HCT116 (cell line): ENCODE data around the gene SIL1. TPM values are rescaled to one million over a fixed set of nuclear protein-coding genes. Genes with fewer than 3 reads are reported as not detected.

Source experiments
- ATAC-seq: fragments of 200-7000 bp; cut with Tn5 transposase; 2 replicates; pipeline ENCODE4 v1.9.1; 2020; ENCODE audit warnings: mild to moderate bottlenecking, moderate library complexity
- BruUV-seq: library from RNA; stranded (reverse); fragments of 400-500 nt; replicated peaks from 2 replicates; lab custom pipeline; 2021; lab: Mats Ljungman, UMichigan
- CTCF ChIA-PET: fragments of 300-600 bp; sonication (Branson Sonifier 250); formaldehyde crosslinking; loops from one replicate; lab custom pipeline; 2021; ENCODE audit warnings: antibody characterized with exemption; lab: Charles Lee
- POLR2A ChIA-PET: fragments of 300-600, 350-600 bp; sonication (Branson Sonifier 250); formaldehyde crosslinking; loops from one replicate; lab custom pipeline; 2021; ENCODE audit warnings: antibody characterized with exemption; lab: Charles Lee
- RAD21 ChIA-PET, 2 experiments: fragments of 300-600 bp; sonication (Branson Sonifier 250); formaldehyde crosslinking; loops; one replicate each; lab custom pipeline; 2023; ENCODE audit warnings: low total read pairs in 2 of 2; ENCODE audit not compliant: uncharacterized antibody in 2 of 2, unreplicated experiment in 2 of 2, low non-redundant PET in 1 of 2; lab: Charles Lee
- DNase-seq: peaks from one replicate; pipeline ENCODE4 v3.0.0-alpha.2; 2010; ENCODE audit warnings: low read depth, low spot score
- H2AFZ ChIP-seq: fragments of 200-600 bp; shearing (Covaris generic), sonication (generic); 2 replicates; pipeline ENCODE4 v1.6.1; 2017; ENCODE audit warnings: low read depth, mixed run types, mixed read lengths, antibody characterized with exemption, low read length; ENCODE audit not compliant: poor library complexity, severe bottlenecking
- H3K27ac ChIP-seq: 2 replicates; pipeline ENCODE4 v1.5.1; 2012; ENCODE audit warnings: low read depth, low read length
- H3K27me3 ChIP-seq: fragments of 200-600 bp; sonication (generic); 2 replicates; pipeline ENCODE4 v1.6.1; 2016; ENCODE audit warnings: mixed run types, low read length, mixed read lengths; ENCODE audit not compliant: insufficient read depth
- H3K36me3 ChIP-seq, 2 experiments: fragments of 200-500 bp in 1 of 2; fragments of 200-600 bp in 1 of 2; sonication (Bioruptor generic) in 1 of 2; sonication (generic) in 1 of 2; 2 replicates each; pipeline versions ENCODE4 v1.5.1 to v1.6.1; 2014 to 2016; ENCODE audit warnings: low read length in 2 of 2, inconsistent platforms in 1 of 2, mixed read lengths in 1 of 2, mixed run types in 1 of 2; ENCODE audit not compliant: insufficient read depth in 2 of 2, control insufficient read depth in 1 of 2
- H3K4me1 ChIP-seq, 2 experiments: fragments of 200-600 bp in 1 of 2; sonication (generic) in 1 of 2; 2 replicates each; pipeline versions ENCODE4 v1.5.1 to v1.6.1; 2012 to 2017; ENCODE audit warnings: low read length in 2 of 2, inconsistent platforms in 1 of 2, mild to moderate bottlenecking in 1 of 2, mixed read lengths in 1 of 2, mixed run types in 1 of 2, moderate library complexity in 1 of 2; ENCODE audit not compliant: insufficient read depth in 2 of 2, control insufficient read depth in 1 of 2
- H3K4me2 ChIP-seq: fragments of 200-600 bp; sonication (generic); 2 replicates; pipeline ENCODE4 v1.6.1; 2017; ENCODE audit warnings: mixed run types, low read length, mixed read lengths
- H3K4me3 ChIP-seq, 2 experiments: fragments of 200-600 bp in 1 of 2; sonication (generic) in 1 of 2; replicated peaks in 1 of 2; 2 replicates each; pipeline ENCODE4 v1.5.1; 2011 to 2016; ENCODE audit warnings: low read length in 2 of 2, control low read depth in 1 of 2, low read depth in 1 of 2, mild to moderate bottlenecking in 1 of 2, mixed read lengths in 1 of 2, mixed run types in 1 of 2
- H3K79me2 ChIP-seq: fragments of 200-600 bp; sonication (generic); 2 replicates; pipeline ENCODE4 v1.6.1; 2017; ENCODE audit warnings: mild to moderate bottlenecking, mixed run types, low read length, moderate library complexity, mixed read lengths; ENCODE audit not compliant: insufficient read depth
- H3K9ac ChIP-seq: fragments of 200-600 bp; sonication (generic); 2 replicates; pipeline ENCODE4 v1.6.1; 2016; ENCODE audit warnings: low read length, mixed read lengths
- H3K9me2 ChIP-seq: fragments of 200-600 bp; sonication (generic), shearing (Covaris generic); 2 replicates; pipeline ENCODE4 v1.6.1; 2017; ENCODE audit warnings: mixed run types, mild to moderate bottlenecking, moderate library complexity; ENCODE audit not compliant: insufficient read depth
- H3K9me3 ChIP-seq, 2 experiments: fragments of 200-500 bp in 1 of 2; fragments of 200-600 bp in 1 of 2; sonication (Bioruptor generic) in 1 of 2; sonication (generic) in 1 of 2; 2 replicates each; pipeline ENCODE4 v1.6.1; 2014 to 2017; ENCODE audit warnings: low read length in 2 of 2, mixed read lengths in 2 of 2, inconsistent platforms in 1 of 2, low read depth in 1 of 2, mild to moderate bottlenecking in 1 of 2, mixed run types in 1 of 2, moderate library complexity in 1 of 2; ENCODE audit not compliant: control insufficient read depth in 1 of 2, insufficient read depth in 1 of 2
- H4K20me1 ChIP-seq: fragments of 200-600 bp; sonication (generic), shearing (Covaris generic); 2 replicates; pipeline ENCODE4 v1.6.1; 2017; ENCODE audit warnings: mixed run types, mild to moderate bottlenecking, moderate library complexity; ENCODE audit not compliant: insufficient read depth
- CBX3 ChIP-seq: IDR thresholded peaks from 2 replicates; pipeline ENCODE4 v1.6.1; 2012; ENCODE audit warnings: low read depth
- CEBPB ChIP-seq: IDR thresholded peaks from 2 replicates; pipeline ENCODE4 v1.6.1; 2012; ENCODE audit warnings: low read depth
- EGR1 ChIP-seq: IDR thresholded peaks from 2 replicates; pipeline ENCODE4 v1.6.1; 2012; ENCODE audit warnings: low read depth
- ELF1 ChIP-seq: IDR thresholded peaks from 2 replicates; pipeline ENCODE4 v1.6.1; 2012; ENCODE audit warnings: low read depth, borderline replicate concordance
- EZH2 ChIP-seq: fragments of 200-600 bp; sonication (generic); IDR thresholded peaks from 2 replicates; pipeline ENCODE4 v1.6.1; 2017; ENCODE audit warnings: antibody characterized with exemption, mixed run types
- EZH2phosphoT487 ChIP-seq: fragments of 200-600 bp; IDR thresholded peaks from 2 replicates; pipeline ENCODE4 v1.6.1; 2018; ENCODE audit warnings: antibody characterized with exemption, borderline replicate concordance
- JUND ChIP-seq: IDR thresholded peaks from 2 replicates; pipeline ENCODE4 v1.6.1; 2012
- POLR2AphosphoS5 ChIP-seq: IDR thresholded peaks from 2 replicates; pipeline ENCODE4 v1.6.1; 2011; ENCODE audit warnings: mild to moderate bottlenecking, low read depth, low read length, moderate library complexity
- SIN3A ChIP-seq: IDR thresholded peaks from 2 replicates; pipeline ENCODE4 v1.6.1; 2012; ENCODE audit warnings: low read depth
- SRF ChIP-seq: IDR thresholded peaks from 2 replicates; pipeline ENCODE4 v1.6.1; 2012; ENCODE audit warnings: low read depth
- ZFX ChIP-seq: fragments of 450-650 bp; IDR thresholded peaks from 2 replicates; pipeline ENCODE4 v1.6.1; 2017
- ZNF274 ChIP-seq: fragments of 200-500 bp; sonication (Bioruptor generic); IDR thresholded peaks from 2 replicates; pipeline ENCODE4 v1.6.1; 2014; ENCODE audit warnings: mild to moderate bottlenecking, low read depth, low read length, inconsistent platforms
- intact Hi-C: fragments of 100-400 bp; cut with micrococcal nuclease; formaldehyde crosslinking; loops from 2 replicates; pipeline ENCODE4 v1.10.0; 2022
- total RNA-seq: library from RNA; stranded (reverse); gene quantifications from one replicate; pipeline ENCODE4 v1.2.1, GENCODE V29; 2021; ENCODE audit not compliant: unreplicated experiment
- TF ChIP-seq, protein P1 (sequence below): IDR thresholded peaks from 2 replicates; pipeline ENCODE4 v1.6.1; 2012
- TF ChIP-seq, protein P2 (sequence below): IDR thresholded peaks from 2 replicates; pipeline ENCODE4 v1.6.1; 2011; ENCODE audit warnings: mild to moderate bottlenecking, low read length, moderate library complexity; ENCODE audit not compliant: insufficient replicate concordance; ENCODE audit errors: extremely low read depth
- TF ChIP-seq, protein P3 (sequence below): IDR thresholded peaks from 2 replicates; pipeline ENCODE4 v1.6.1; 2012
- TF ChIP-seq, protein P4 (sequence below): IDR thresholded peaks from 2 replicates; pipeline ENCODE4 v1.6.1; 2012; ENCODE audit warnings: low read depth

The SIL1 gene
- total RNA-seq, 1 experiment from 2014 or later, result 34.0 TPM

DNA sequence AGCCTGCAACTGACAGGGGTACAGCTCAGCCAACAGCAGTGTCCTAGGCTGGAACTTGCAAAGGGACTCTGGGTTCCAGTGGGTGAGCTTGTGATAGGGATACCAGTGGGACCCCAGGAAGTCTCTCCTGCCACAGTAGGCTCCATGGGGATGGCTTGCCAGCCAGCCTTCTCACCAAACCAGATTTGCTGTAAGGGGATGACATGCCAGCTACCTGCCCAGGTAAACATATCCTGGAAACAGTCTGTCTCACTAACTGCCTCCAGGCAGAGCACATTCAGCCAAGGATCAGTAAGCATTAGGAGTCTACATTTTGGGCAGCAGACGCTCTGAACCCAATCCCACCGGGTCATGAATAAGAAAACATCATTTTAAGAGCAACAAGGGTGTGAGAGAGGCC lies 49.9 kb downstream of the SIL1 start:
- DNase-seq, result no peak
- Histone ChIP-seq H3K4me1 (peaks cover 3 to 5% of the 10 kb centered on the region in 2 experiments; a peak in 3 of 4 replicates), H3K36me3 (no peaks in the 10 kb centered on the region), H3K9ac (no peak overlapping the region), H3K4me2 (no peak overlapping the region), H2AFZ (no peak overlapping the region), H3K9me2 (no peaks in the 10 kb centered on the region), H3K4me3 (no peak overlapping the region), H3K9me3 (no peaks in the 10 kb centered on the region), H3K79me2 (no peaks in the 10 kb centered on the region), H4K20me1 (no peaks in the 10 kb centered on the region), H3K27me3 (no peaks in the 10 kb centered on the region), H3K27ac (no peak overlapping the region)
- POLR2A ChIA-PET, result no interaction called here
- intact Hi-C loops, result loop anchor here (10.0 kb wide), 1 partner anchor 56 kb away; no protein-coding TSS in a partner anchor
- TF ChIP-seq POLR2AphosphoS5 (no peak), CEBPB (no peak), SRF (no peak), EGR1 (no peak), CBX3 (no peak), JUND (no peak), SIN3A (no peak), EZH2phosphoT487 (no peak), ELF1 (no peak), EZH2 (no peak), ZFX (no peak), ZNF274 (no peak)
- TF ChIP-seq, protein P1, sequence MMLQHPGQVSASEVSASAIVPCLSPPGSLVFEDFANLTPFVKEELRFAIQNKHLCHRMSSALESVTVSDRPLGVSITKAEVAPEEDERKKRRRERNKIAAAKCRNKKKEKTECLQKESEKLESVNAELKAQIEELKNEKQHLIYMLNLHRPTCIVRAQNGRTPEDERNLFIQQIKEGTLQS, result no peak
- TF ChIP-seq, protein P2, sequence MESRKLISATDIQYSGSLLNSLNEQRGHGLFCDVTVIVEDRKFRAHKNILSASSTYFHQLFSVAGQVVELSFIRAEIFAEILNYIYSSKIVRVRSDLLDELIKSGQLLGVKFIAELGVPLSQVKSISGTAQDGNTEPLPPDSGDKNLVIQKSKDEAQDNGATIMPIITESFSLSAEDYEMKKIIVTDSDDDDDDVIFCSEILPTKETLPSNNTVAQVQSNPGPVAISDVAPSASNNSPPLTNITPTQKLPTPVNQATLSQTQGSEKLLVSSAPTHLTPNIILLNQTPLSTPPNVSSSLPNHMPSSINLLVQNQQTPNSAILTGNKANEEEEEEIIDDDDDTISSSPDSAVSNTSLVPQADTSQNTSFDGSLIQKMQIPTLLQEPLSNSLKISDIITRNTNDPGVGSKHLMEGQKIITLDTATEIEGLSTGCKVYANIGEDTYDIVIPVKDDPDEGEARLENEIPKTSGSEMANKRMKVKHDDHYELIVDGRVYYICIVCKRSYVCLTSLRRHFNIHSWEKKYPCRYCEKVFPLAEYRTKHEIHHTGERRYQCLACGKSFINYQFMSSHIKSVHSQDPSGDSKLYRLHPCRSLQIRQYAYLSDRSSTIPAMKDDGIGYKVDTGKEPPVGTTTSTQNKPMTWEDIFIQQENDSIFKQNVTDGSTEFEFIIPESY, result no peak
- TF ChIP-seq, protein P3, sequence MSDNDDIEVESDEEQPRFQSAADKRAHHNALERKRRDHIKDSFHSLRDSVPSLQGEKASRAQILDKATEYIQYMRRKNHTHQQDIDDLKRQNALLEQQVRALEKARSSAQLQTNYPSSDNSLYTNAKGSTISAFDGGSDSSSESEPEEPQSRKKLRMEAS, result no peak
- TF ChIP-seq, protein P4, sequence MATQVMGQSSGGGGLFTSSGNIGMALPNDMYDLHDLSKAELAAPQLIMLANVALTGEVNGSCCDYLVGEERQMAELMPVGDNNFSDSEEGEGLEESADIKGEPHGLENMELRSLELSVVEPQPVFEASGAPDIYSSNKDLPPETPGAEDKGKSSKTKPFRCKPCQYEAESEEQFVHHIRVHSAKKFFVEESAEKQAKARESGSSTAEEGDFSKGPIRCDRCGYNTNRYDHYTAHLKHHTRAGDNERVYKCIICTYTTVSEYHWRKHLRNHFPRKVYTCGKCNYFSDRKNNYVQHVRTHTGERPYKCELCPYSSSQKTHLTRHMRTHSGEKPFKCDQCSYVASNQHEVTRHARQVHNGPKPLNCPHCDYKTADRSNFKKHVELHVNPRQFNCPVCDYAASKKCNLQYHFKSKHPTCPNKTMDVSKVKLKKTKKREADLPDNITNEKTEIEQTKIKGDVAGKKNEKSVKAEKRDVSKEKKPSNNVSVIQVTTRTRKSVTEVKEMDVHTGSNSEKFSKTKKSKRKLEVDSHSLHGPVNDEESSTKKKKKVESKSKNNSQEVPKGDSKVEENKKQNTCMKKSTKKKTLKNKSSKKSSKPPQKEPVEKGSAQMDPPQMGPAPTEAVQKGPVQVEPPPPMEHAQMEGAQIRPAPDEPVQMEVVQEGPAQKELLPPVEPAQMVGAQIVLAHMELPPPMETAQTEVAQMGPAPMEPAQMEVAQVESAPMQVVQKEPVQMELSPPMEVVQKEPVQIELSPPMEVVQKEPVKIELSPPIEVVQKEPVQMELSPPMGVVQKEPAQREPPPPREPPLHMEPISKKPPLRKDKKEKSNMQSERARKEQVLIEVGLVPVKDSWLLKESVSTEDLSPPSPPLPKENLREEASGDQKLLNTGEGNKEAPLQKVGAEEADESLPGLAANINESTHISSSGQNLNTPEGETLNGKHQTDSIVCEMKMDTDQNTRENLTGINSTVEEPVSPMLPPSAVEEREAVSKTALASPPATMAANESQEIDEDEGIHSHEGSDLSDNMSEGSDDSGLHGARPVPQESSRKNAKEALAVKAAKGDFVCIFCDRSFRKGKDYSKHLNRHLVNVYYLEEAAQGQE, result no peak
- CTCF ChIA-PET, result no interaction called here
- no TSS peak for BruUV-seq
- no peak for ATAC-seq
- RAD21 ChIA-PET, result no interaction called here
